ENCODE data around the gene NPHP1.
"Not testable (repeated sequence)": the region's sequence is repeated elsewhere in the genome, so short reads cannot be mapped to it uniquely, and the experiment has no call there.

DNA sequence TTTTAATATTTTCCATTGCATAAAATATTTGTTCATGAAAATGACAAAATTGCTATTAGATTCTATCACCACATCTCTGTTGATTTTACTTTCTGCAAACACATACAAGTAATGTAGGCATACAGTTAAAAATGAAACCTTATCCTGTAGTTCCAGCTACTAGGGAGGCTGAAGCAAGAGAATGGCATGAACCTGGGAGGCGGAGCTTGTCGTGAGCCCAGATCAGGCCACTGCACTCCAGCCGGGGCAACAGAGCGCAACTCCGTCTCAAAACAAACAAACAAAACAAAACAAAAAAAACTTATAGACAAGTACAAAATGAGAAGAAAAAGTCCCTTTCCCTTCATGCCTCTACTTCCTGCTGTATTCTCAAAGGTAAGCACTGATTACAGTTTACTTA is 29.7 kb upstream of the NPHP1 start:
- TF ChIP-seq, protein P1, sequence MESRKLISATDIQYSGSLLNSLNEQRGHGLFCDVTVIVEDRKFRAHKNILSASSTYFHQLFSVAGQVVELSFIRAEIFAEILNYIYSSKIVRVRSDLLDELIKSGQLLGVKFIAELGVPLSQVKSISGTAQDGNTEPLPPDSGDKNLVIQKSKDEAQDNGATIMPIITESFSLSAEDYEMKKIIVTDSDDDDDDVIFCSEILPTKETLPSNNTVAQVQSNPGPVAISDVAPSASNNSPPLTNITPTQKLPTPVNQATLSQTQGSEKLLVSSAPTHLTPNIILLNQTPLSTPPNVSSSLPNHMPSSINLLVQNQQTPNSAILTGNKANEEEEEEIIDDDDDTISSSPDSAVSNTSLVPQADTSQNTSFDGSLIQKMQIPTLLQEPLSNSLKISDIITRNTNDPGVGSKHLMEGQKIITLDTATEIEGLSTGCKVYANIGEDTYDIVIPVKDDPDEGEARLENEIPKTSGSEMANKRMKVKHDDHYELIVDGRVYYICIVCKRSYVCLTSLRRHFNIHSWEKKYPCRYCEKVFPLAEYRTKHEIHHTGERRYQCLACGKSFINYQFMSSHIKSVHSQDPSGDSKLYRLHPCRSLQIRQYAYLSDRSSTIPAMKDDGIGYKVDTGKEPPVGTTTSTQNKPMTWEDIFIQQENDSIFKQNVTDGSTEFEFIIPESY (IDR thresholded peaks at IDR 0.05; ENCODE audit: extremely low read depth, insufficient replicate concordance, low read length) = not testable (repeated sequence)
- TF ChIP-seq, protein P2, sequence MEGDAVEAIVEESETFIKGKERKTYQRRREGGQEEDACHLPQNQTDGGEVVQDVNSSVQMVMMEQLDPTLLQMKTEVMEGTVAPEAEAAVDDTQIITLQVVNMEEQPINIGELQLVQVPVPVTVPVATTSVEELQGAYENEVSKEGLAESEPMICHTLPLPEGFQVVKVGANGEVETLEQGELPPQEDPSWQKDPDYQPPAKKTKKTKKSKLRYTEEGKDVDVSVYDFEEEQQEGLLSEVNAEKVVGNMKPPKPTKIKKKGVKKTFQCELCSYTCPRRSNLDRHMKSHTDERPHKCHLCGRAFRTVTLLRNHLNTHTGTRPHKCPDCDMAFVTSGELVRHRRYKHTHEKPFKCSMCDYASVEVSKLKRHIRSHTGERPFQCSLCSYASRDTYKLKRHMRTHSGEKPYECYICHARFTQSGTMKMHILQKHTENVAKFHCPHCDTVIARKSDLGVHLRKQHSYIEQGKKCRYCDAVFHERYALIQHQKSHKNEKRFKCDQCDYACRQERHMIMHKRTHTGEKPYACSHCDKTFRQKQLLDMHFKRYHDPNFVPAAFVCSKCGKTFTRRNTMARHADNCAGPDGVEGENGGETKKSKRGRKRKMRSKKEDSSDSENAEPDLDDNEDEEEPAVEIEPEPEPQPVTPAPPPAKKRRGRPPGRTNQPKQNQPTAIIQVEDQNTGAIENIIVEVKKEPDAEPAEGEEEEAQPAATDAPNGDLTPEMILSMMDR (IDR thresholded peaks at IDR 0.05 in 2 of 3, conservative IDR thresholded peaks at IDR 0.05 in 1 of 3; ENCODE audit: borderline replicate concordance in 1 of 3, insufficient read depth in 1 of 3, low read depth in 2 of 3, low read length in 2 of 3) = not testable (repeated sequence)
- TF ChIP-seq EZH2 (IDR thresholded peaks at IDR 0.05); CEBPB (IDR thresholded peaks at IDR 0.05; ENCODE audit: low read depth): not testable (repeated sequence)
